Measurements from ENCODE around the gene UGT1A5.

GRCh38 chr2:233815861-233816260 is 103.2 kb downstream of the UGT1A5 start:
- TF ChIP-seq CTCF (conservative IDR thresholded peaks at IDR 0.05; ENCODE audit: low read length) (no peak), EZH2phosphoT487 (IDR thresholded peaks at IDR 0.05; ENCODE audit: borderline replicate concordance) (no peak)
